ENCODE measurements around the gene PAPPA.

PAPPA gene

GRCh38 chr9:116280529-116280928 is 126.9 kb downstream of the PAPPA start:
- DNase-seq: no peak

DNA sequence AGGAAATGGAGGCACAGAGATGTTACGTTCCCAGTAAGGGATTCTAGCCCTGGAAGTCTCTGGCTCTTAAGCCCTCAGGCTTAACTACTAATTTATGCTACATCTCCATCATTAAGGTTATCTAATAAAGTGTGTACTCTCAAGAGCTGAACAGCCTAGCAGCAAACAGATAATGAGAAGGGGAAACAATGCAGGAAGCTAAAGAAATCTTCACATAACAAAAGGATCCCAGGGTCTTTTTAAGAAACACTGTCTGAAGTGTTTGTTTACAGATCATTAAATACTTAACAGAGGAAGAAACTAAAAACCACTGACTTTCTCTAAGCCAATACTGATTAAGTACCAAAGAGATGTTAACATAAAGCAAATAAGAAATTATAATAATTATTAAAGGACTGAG is 129.0 kb downstream of the PAPPA start:
- DNase-seq: no peak

DNA sequence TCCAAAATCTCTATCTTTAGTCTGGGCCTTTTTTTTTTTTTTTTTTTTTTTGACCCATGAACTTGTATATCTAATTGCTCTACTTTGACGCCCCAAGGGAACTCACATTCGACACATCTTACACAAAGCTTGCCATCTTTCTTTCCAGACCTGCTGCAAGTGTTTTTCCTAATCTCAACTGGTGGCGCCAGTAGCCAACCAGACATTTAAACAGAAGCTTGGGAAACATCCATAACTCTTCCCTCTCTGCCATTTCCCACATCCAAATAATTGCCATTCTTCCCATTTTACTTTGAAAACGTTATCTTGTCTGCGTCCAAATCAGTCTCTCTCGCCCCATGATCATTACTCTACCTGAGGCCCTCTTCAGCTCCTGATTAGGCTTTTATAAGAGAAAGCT is 130.9 kb downstream of the PAPPA start:
- DNase-seq: no peak

- DNase-seq: no peak
These were observed 131.7 kb downstream of the PAPPA start for GRCh38 chr9:116285320-116285719.

- DNase-seq: no peak
These were observed 132.7 kb downstream of the PAPPA start for GRCh38 chr9:116286297-116286696.

DNA sequence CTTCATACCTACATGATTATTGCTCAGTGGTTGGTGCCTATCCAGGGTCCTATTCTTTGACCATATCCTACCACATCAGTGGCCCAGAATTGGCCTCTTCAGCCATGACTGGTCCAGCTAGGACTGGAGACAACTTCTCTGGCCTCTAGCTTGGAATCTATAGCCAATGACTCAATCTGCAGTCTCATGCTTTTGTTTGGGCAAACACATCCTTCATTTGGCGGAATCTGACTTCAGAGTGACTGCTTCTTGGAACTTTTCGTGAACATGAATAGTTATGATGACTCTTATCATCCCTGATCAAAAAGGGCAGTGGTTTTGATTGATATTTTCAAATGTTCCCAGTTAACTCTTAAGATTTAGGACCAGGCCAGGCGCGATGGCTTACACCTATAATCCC is 134.1 kb downstream of the PAPPA start:
- DNase-seq: no peak

- DNase-seq: no peak
These were observed 135.1 kb downstream of the PAPPA start for GRCh38 chr9:116288658-116289057.

DNA sequence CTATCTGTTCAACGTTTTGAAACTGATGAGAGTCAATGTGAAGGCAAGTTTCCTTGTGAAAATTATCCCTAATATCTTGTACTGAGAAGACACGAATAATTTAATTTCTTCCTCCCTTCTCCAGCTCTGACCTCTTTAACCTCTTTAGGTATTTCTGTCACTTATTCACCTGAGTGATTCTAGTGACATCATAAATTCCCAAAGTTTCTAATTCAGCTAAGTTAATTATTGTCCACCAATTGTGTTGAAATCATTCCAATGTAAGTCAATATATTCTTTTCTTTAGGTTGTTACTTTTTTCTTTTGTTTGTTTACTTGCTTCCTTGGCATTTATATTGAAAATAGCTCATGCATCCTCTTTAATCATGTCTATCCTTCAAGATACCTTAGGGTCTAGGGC is 143.8 kb downstream of the PAPPA start:
- DNase-seq: no peak

DNA sequence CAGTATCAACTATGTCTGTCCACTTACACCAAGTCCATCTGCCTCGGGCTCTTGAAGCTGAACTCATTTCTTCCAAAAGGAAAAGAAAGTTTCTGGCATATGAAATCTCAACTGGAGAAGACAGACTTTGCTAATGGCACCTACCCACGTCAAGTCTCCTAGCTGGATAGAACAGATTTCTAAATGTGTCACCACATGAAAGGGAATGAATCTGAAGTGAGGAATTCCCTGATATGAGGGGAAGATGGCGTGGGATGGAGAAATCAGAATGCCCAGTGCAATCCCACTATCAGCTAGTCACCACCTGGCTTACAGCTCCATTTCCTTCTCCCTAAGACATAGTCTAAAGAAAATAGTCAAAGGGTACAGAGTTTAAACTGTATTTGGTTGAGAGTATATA is 144.7 kb downstream of the PAPPA start:
- DNase-seq: no peak

- DNase-seq: no peak
These were observed 145.3 kb downstream of the PAPPA start for GRCh38 chr9:116298878-116299391.

DNA sequence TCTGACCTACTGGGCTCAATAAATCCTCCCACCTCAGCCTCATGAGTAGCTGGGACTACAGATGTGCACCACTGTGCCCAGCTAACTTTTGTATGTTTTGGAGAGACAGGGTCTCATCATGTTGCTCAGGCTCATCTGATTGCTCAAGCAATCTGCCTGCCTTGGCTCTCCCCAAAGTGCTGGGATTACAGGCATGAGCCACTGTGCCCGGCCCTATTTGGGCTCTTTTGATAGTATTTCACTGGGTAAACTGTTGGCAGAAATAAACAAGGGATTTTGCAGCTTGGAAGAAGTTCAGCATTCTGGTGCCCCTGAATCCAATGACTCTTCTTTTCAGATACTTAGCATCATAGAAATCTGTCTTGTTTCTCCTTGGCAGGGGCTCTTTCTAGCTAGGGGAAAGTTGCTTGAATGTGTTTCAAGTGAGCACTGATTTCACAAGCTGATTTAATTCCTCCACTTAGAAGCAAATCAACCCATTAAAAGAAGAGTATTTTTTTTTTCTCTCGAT is 146.8 kb downstream of the PAPPA start:
- DNase-seq: no peak

GRCh38 chr9:116303270-116303669 is 149.7 kb downstream of the PAPPA start:
- no peak for DNase-seq

GRCh38 chr9:116303886-116304538 is 150.4 kb downstream of the PAPPA start:
- DNase-seq: no peak

DNA sequence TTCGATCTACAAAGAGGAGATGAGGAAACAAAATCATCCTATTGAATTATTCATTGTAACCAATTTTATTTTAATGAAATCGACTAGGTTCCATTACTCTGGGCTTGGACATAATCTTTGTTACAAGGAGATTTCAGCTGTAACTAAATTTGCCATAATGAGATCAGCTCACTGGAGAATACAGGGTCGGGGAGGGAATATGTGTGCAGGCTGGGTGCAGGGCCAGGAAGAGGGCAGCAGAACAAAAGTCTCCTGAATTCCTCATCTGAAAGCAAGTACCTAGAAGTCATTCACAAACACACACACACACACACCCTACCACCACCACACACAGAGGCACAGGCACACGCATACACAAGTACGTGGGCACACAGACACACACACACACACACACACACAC is 151.2 kb downstream of the PAPPA start:
- no peak for DNase-seq

DNA sequence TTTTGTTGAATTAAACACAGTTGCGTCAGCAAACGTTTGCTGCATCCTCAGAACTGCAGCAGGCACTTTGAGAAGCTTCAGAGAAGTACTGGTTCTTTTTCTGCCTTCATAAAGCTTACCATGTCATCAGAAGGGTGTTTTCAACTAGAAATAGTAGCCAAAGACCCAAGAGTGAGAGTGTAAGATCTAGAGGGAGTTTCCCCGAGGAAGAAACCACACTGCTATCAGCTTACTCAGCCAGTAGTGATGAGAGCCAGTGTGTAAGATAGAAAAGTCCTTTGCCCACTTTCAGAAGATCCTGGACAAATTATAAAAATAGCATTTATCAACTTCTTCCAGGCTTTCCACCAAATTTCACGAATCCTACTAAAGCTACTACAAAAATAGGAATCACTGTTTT is 154.5 kb downstream of the PAPPA start:
- DNase-seq: no peak

- DNase-seq: no peak
These were observed 156.5 kb downstream of the PAPPA start for GRCh38 chr9:116309900-116310611.

DNA sequence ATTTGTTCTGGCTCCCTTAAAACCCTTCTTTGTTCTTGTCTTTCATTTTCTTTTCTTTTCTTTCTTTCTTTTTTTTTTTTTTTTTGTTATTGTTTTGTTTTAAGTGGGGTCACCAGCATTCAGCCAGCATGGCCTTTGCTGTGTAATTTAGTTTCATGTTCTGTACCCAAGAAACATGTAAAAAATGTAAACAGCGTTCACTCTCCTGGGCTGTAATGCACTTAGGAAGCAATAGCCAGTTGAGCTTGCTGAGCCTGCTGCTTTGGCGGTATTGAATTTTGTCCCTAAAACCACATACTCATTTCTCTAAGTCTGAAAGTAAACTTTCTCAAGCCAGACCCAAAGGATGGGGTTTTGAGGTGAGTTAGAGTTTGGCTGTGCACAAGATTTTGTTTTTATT is 158.6 kb downstream of the PAPPA start:
- DNase-seq: no peak

DNA sequence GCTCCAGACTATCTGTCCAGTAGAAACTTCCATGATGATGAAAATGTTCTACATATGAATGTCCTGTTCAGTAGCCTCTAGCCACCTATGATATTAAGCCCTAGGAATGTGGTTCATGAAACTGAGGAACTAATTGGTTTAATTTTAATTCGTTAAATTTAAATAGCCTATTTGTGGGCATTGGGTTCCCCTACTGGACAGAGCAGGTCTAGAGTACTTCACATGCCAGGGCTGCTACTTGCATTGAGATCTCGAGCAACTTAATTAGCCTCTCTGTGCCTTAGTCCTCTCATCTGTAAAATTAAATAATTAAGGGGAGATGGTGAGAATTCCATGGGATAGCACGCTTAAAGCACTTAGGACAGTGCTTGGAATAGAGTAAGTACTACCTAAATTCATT is 160.0 kb downstream of the PAPPA start:
- DNase-seq: no peak

DNA sequence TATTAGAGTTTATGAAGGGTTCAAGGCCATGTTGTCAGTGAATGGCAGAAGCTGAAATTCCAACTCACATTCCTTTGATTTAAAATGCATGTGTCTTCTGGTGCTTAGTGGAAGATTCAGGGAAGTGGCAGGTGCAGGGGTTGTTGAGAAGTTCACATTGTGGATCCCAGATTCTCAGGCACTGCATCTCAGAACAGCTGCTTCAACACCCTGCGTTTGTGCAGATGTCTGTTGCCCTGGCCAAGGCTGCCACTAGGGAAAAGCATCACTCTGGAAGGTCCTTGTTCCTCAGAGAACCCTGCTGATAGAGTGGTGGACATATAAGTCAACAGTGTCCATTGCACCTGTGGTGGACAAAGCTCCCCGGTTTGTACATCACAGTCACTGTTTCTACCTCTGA is 162.7 kb downstream of the PAPPA start:
- DNase-seq: no peak

DNA sequence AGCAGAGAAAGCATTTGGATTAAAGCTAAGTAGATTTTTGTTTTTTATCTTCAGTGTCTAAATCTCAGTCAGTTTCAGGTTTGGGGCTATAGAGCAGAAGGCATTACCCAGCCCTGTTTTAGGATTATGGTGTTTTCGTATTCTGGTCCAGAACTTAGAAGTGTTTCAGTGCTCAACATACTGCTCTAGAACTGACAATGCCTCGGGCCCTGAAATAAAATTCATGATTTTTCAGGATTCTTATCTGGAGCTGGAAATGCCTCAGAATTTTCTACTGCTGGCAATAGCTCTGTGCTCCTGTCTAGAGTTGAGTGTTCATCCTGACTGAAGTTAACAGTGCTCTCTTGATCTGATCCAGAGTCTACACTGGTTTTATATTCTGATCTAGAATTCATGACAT is 163.9 kb downstream of the PAPPA start:
- DNase-seq: no peak

DNA sequence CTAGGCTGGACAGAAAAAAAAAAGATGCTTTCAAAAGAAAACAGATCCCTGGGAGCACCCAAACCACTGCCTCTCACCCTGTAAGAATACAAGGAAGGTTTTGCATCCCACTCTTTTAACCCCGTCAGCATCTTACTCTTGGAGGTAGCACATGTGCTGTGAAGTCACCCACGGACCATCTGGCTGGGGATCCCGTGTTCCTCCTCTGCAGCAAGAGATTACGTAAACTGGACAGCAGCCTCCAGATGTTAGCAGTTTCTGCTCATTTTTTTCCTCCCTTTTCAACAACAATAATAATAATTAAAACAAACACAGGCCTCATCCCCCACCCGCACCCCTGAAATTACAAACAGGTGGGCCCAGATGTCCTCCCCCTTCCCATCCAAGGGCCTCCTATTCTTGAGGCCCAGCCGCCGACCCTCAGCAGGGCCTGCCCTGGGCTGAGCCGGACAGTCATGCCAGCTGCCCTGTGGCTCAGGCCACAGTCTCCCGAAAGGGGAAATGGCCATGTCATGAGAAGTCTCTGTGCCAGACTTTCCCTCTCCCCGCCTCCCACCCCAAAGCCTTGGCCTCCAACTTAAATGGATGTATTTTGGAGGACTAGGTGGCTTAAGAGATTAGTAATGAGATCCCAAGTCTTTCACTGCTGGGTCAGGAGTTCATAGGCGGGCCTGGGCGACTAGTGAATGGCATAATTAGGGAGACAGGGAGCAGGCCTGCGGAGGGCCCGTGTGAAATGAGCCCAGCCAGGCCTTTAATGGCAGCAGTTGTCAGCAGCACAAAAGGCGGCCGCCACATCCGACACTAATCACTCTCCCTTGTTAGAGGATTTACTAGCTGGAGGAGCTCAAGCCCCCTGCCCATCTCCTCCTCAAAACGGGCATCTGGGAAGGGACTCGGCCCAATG is 165.1 kb downstream of the PAPPA start:
- no peak for DNase-seq

DNA sequence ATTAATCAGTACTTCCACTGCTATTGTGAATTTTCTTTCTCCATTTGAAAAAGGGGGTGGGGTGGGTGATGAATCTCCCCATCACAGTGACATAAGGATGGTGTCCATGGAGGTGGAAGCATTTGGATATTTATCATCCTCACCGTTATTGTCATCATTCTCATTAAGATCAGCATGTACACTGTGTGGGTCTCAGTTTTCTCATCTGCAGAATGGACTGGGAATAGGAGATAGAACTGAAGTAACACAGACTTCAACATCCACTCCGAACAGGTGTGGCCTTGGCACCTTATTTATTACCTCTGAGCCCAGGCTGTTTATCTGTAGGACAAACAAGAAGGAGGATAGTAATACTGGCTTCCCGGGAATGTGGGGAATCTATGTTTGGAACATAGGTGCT is 165.9 kb downstream of the PAPPA start:
- no peak for DNase-seq

DNA sequence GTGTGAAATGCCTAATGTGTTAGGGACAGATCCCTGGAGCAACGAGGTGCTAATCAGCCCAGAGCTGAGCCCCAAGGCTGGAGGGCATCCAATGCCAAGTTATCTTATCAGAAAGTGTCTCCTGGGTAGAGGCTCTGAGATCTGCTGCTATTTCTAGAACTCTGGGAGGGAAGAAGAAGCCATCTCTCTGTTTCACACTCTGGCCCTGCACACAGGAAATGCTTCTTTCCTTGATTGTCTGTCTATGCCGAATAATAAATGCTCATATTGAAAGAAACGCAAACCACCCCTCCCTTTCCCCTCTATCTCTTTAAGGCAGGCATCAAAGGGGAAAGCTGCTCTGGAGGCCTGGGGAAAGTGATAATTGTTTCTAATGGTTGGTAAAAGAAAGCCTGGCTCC is 166.7 kb downstream of the PAPPA start:
- DNase-seq: no peak

Data from activated T-cell treated with anti-CD3 and anti-CD28 coated beads, Interleukin-2, amount 50 U/mL, for 1 hour (primary cell).